ENCODE measurements around the gene ZNF398.

Gene ZNF398

DNA sequence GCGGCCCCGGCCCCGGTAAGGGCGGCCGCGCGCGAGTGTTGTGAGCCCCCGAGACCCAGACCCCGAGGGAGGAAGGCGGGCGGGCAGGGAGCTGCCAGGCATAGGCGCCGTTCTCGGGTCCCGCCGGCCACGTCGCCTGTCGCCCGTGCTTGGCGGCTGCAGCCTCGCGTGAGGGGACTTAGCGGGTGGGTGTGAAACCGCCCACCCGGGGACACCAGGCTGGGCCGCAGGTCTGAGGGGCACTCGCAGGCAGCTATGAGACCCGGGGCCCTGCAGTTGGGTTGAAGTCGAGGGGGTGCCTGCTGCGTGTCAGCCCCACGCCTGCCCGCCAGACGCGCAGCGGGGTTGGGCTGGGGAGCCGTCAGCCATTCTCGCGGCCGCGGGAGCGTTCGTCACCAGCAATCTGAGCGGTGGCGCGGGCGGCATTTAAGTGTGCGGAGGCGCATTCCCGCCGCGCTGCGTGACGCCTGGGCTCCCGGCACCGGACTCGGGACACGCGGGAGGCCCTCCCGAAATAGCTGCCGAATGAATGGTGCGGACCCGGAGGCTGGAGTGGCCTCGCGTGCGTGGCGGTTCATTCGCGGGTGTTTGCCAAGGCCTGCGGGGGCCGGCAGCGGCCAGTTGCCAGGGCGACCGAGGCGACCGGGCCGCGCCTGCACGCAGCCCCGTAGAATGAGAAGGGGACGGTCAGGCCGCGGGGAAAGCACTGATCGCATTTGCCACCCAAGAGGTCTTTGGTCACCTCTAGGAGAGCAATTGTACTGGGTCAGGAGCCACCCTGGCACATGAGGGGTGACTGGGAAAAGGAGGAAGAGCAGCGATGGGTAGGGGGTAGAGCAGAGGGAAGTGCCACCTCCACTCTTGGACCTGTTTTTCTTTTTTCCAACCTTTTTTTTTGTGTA, 750 bp downstream of the ZNF398 start:
- DNase-seq (ENCODE audit: low read depth in 2 of 3, low spot score in 2 of 3), result peak; percentile 27 to 40 (median 38)

DNA sequence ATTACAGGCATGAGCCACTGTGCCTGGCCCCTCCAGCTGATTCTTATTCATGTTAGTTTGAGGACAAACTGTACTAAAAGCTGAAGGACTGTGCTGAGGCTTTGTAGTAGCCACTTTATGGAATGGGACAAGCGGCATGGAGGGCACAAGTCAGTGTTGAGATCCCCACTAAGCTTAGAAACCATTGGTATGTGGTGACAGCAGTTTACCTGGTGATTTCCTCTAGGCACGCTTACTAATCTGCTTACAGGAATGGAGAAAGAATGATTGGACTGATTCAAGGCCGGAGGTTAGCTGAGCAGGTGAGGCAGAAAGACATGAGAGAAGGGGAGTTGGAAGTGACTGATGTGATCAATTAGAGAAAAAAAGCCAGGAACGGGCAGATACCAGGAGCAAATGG, 3.7 kb downstream of the ZNF398 start:
- DNase-seq (ENCODE audit: low read depth in 2 of 3, low spot score in 2 of 3), result no peak

DNA sequence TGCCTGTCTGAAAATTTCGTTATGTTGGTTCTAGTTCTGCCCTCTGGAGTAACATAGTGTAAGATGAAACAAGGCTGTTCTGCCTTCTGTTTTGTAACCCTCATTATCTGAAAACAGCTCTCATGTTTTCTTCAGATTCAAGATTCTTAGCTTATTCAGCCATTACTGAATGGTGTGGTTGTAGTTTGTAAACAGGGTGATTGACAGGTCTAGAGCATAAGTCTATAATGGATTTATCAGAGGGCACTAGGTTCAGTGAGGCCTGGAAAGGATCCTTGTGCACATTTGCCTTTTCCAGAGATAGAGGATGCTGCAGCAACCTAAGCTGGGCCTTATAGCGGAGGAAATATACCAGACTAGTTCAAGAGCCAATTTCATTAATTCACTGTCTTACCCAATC, 6.1 kb downstream of the ZNF398 start:
- DNase-seq (ENCODE audit: low read depth in 2 of 3, low spot score in 2 of 3), result no peak

DNA sequence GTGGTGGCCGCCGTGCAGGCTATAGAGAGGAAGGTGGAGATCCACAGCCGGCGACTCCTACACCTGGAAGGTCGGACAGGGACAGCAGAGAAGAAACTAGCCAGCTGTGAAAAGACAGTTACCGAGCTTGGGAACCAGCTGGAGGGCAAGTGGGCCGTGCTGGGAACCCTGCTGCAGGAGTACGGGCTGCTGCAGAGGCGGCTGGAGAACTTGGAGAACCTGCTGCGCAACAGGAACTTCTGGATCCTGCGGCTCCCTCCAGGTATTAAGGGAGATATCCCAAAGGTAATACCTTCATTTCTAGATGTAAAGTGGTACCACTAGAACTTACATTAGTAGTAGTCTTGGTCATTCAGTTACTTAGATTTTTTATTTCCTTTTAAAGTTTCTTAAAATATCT, 6.8 kb downstream of the ZNF398 start:
- DNase-seq (ENCODE audit: low read depth in 2 of 3, low spot score in 2 of 3), result no peak

DNA sequence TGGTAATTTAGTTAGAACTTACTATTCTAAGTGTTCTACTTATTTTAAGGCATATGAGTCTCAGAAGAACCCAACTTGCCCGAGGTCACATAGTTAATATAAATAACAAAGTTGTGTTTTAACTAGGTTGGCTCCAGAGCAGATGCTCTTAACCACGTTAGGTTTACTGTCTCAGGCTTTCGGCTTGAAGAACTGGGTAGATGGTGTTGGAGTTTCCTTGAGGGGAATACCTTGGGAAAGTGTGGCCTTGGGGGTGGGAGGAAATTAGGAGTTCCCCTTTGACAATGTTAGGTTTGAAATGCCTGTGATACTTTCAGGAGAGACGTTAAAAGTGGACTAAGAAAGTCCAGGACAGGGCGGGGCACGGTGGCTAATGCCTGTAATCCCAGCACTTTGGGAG, 9.6 kb downstream of the ZNF398 start:
- no peak for DNase-seq (ENCODE audit: low read depth in 2 of 3, low spot score in 2 of 3)

DNA sequence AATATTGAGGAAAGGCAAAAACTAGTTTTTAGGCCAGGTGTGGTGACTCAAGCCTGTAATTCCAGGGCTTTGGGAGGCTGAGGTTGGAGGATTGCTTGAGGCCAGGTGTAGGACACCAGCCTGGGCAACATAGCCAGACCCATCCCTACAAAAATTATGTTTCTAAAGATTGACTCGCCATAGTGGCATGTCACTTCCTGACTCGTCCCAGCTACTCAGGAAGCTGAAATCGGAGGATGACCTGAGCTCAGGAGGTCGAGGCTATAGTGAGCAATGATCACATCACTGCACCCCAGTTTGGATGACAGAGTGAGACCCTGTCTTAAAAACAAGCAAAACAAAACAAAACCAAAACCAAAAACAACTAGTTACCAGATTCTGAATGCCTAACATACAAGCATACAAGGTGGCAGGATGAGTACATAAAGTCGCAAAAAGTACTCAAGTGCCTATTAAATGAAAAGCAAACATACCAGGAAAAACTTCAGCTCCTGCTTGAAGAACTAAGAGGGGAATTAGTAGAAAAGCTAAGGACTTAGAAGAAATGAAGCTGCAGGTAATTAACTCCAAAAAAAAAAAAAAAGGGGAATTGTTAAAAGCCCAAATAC, 14.1 kb downstream of the ZNF398 start:
- no peak for DNase-seq (ENCODE audit: low read depth in 2 of 3, low spot score in 2 of 3)

DNA sequence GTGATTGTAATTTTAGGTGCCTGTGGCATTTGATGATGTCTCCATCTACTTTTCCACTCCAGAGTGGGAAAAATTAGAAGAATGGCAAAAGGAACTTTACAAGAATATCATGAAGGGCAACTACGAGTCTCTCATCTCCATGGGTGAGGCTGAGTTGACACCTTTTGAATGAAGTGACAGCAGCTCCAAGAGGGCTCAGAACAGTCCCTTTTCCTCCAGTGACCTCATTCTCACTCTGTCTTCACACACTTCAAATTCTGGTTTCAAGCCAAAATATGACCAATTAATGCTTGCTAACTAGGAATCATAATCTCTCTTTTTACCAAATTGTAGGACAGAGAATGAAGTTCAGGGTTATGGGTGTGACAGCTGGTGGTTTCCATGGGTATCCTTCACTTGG, 18.9 kb downstream of the ZNF398 start:
- DNase-seq (ENCODE audit: low read depth in 2 of 3, low spot score in 2 of 3), result no peak

DNA sequence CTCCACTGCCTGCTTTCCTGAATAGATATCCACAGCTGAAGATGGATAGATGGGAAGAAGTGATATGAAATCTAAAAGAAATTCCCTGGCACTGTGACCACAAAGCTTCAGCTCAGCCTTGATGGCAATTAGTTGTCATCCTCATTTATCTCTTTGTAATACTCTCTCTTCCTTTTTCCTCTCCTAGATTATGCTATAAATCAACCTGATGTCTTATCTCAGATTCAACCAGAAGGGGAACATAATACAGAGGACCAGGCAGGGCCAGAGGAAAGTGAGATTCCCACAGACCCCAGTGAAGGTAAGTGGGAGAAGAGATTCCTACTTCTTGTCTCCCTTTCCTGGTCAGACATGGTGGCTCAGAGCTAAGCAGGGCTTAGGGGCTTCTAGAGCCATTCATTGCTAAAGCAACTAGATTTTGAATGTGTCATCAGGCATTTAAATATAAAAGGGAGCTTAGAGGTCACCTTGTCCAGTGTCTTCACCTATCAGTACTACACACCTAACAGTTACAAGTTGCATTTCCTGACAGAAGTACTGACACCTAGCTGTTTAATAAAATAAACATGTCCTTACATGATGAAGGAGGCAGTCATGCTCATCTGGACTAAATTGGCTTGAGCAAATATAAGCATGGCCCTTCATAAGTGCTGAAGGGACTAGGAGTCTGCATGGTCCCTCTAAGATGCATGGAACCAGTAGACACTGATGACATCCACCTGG, 19.5 kb downstream of the ZNF398 start:
- DNase-seq (ENCODE audit: low read depth in 2 of 3, low spot score in 2 of 3), result no peak

DNA sequence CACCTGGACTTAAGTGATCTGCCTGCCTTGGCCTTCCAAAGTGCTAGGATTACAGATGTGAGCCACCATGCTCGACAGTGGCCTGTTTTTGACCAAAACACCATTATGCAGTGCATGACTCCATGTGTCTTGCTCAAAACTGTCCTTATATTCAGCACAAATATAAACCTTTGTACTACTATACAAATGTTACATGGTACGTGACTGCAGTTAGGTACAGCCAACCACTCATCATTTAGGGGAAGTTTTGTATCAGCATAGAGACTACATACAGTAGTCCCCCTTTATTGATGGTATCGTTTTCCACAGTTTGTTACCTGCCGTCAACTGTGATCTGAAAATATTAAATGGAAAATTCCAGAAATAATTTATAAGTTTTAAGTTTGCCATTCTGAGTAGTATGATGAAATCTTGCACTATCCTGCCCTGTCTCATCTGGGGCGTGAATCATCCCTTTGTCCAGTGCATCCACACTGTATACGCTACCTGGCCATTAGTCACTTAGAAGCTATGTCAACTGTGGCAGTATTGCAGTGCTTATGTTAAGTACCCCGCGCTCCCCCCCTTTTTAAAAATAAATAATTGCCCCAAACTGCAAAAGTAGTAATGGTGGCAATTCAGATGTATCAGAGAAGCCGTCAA, 24.8 kb downstream of the ZNF398 start:
- no peak for DNase-seq (ENCODE audit: low read depth in 2 of 3, low spot score in 2 of 3)

DNA sequence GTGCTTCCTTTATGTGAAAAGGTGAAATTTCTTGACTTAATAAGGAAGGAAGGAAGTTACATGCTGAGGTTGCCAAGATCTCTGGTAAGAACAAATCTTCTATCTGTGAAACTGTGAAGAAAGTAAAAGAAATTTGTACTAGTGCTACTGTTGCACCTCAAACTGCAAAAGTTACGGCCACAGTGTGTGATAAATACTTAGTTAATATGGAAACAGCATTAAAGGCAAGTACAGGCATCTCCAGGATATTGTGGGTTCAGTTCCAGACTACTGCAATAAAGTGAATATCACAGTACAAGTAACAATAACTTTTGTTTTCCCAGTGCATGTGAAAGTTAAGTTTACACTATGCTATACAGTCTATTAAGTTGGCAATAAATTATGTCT, 25.3 kb downstream of the ZNF398 start:
- DNase-seq (ENCODE audit: low read depth in 2 of 3, low spot score in 2 of 3), result no peak

DNA sequence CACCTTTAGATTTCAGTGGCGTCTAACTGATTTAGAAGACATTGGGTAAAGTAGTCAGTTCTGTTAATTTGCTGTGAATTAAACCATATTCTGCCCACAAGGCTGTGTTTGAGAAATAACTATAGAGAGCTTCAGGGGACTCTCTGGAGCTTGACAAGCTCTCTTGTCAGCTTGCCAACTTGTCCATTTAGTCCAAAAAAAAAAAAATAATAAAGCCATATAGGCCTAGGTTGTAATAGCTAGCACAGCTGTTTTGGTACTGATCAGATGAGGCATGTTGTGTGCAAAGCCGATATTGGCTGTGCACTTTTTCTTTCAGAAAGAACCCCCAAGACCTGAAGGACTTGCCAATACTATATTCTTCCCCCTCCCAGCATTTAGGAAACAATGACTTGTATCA, 27.9 kb downstream of the ZNF398 start:
- DNase-seq (ENCODE audit: low read depth in 2 of 3, low spot score in 2 of 3), result no peak

DNA sequence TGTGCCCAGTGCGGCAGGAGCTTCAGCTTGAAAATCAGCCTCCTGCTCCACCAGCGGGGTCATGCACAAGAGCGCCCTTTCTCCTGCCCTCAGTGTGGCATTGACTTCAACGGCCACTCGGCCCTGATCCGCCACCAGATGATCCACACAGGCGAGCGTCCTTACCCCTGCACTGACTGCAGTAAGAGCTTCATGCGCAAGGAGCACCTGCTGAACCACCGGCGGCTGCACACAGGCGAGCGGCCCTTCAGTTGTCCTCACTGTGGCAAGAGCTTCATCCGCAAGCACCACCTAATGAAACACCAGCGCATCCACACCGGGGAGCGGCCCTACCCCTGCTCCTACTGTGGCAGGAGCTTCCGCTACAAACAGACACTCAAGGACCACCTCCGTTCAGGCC, 32.0 kb downstream of the ZNF398 start:
- no peak for DNase-seq (ENCODE audit: low read depth in 2 of 3, low spot score in 2 of 3)

DNA sequence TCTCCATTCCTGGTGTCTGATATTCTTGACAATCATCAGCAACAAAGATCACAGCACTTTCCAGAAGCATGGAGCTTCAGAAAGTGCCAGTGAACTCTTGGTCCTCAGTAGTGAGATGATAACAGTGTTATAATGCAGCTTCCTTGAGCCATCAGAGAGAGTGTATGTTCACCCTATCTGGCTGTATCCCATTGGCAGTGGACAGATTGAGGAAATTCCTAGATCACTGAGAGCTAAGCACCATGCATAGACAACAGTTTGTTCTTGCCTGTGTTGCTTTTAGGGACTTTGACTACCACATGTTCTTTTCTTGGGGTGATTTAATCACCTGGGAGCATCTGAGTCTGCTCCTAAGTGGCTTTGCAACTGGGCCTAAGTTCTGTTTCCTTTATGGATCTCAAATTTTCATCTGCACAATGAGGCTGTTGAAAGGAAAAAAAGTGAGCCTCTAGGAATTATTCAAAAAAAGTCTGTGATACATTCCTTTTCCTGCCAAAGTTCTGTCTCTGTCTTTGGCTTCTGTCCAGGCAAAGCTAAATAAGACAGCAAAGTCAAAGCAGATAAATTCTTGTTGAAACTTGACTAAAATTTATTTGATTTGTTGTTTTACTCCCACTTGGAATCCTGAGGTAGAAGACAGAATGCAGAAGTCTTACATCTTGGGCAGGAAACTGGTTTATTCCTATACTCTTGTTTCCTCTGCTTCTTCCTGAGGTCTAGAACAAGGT, 33.6 kb downstream of the ZNF398 start:
- no peak for DNase-seq (ENCODE audit: low read depth in 2 of 3, low spot score in 2 of 3)

DNA sequence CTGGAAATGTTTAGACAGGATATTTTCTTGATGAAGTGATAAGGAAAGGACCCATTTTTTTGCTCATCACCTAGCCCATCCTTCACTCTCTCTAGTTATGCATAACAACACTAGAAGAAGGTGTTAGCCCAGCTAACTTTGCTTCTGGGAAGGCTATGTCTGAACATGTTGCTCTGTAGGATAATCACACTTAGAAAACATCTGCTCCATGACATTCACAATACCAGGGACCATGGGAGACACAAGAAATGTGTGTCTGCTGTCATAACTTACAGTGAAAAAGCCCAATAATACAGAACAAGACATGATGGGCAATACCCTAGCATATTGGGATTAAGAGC, 34.2 kb downstream of the ZNF398 start:
- no peak for DNase-seq (ENCODE audit: low read depth in 2 of 3, low spot score in 2 of 3)

DNA sequence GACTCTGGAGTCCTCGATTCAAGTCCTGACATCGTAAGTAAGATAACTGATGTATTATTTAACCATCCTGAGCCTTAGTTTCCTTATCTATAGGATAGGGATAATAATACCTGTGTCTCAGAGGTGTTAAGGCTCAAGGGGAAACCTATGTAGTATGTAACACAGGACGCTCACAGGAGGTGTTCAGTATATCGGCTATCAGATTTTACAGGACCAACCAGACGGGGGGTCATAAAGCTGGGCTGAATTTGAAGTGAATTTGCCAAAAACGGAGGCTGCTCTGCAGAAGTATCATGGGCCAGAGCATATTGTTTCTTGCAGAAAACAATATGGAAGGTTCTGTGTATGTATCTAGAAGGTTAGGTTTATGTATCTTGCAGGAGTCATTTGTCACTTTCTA, 37.0 kb downstream of the ZNF398 start:
- no peak for DNase-seq (ENCODE audit: low read depth in 2 of 3, low spot score in 2 of 3)

DNA sequence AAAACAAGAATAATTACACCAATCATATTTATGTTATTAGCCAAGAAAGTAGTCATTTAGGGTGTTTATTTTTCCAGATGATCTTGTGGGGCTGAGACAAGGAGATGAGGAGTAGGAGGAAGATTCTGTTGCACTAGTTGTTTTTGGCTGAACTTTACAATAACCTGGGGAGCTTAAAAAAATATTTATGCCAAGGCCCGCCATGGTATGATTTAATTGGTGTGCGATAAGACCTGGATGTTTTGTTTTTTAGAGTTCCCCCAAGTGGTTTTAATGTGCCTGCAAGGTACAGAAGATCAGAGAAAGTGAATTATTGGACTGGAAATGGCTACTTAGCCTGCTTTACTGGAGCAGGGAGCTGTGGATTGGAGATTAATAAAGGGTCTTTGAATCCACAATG, 41.0 kb downstream of the ZNF398 start:
- DNase-seq (ENCODE audit: low read depth in 2 of 3, low spot score in 2 of 3), result no peak

DNA sequence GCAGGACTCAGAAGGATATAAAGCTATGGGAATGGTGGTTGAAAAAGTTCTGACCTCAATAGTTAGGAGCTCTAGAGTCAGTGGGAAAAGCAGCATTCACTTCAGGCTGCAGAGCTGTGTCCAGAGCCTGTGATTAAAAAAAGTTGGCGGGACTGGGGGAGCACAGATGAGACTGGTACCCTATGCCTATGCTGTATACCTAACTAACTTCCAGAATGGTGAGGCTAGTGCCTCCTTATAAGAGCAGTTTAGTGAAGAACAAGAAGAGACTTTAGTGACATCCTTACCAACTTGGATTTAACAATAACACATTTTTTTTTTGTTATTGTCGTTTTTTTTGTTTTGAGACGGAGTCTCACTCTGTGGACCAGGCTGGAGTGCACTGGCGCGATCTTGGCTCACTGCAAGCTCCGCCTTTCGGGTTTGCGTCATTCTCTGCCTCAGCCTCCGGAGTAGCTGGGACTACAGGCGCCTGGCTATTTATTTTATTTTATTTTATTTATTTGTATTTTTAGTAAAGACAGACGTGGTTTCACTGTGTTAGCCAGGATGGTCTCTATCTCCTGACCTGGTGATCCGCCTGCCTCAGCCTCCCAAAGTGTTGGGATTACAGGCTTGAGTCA, 41.5 kb downstream of the ZNF398 start:
- DNase-seq (ENCODE audit: low read depth in 2 of 3, low spot score in 2 of 3), result no peak

DNA sequence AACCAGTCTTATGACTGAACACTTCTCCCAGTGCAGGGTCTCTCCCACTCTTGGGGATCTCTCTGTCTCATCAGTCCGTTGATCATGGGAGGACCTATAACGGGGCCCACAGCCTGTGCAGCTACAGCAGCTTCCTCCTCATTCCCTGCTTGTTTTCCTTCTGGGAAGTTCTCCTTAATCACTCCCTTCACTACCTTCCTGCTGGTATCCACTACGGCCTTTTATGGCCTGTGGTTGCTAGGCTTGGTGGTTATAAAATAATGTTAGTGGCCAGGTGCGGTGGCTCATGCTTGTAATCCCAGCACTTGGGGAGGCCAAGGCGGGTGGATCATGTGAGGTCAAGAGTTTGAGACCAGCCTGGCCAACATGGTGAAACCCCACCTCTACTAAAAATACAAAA, 44.6 kb downstream of the ZNF398 start:
- DNase-seq (ENCODE audit: low read depth in 2 of 3, low spot score in 2 of 3), result no peak

DNA sequence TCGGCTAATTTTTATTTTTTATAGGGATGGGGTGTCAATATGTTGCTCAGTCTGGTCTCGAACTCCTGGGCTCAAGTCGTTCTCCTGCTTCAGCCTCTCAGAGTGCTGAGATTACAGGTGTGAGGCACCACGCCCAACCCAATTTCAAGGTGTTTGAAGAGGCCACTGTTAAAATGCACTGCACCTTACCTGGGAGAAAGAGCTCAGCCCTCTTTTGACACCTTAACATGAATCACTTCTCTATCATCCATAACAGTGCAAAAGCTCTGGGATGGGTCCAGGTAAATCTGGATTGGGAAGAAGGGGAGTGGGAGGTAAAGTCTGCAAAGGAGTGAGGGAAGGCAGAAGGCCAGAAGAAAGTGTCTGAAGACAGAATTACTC, 47.5 kb downstream of the ZNF398 start:
- no peak for DNase-seq (ENCODE audit: low read depth in 2 of 3, low spot score in 2 of 3)
